HG02970 (cell line): ENCODE measurements around the gene CRTC3.
"Not testable (repeated sequence)": the region's sequence is repeated elsewhere in the genome, so short reads cannot be mapped to it uniquely, and the experiment has no call there.

Source experiments
- ATAC-seq: cut with Tn5 transposase; IDR thresholded peaks from one replicate; pipeline ENCODE4 v1.9.1; 2021; ENCODE audit warnings: mild to moderate bottlenecking, moderate library complexity, moderate number of reproducible peaks; ENCODE audit not compliant: unreplicated experiment, low FRiP score

The CRTC3 gene

GRCh38 chr15:90689326-90689961, 159.7 kb downstream of the CRTC3 start:
- ATAC-seq, result not testable (repeated sequence)

- ATAC-seq, result no peak
Measured at GRCh38 chr15:90690585-90690984, 160.9 kb downstream of the CRTC3 start.

GRCh38 chr15:90691369-90691768, 161.6 kb downstream of the CRTC3 start:
- no peak for ATAC-seq

- peak; percentile 49 for ATAC-seq
Measured at GRCh38 chr15:90691982-90692773, 162.5 kb downstream of the CRTC3 start.
